GM18519 (cell line): ENCODE measurements around the gene CADM1.

Experiments used
- ATAC-seq: cut with Tn5 transposase; IDR thresholded peaks from one replicate; pipeline ENCODE4 v1.9.1; 2021; ENCODE audit warnings: mild to moderate bottlenecking, moderate library complexity; ENCODE audit not compliant: unreplicated experiment, low FRiP score

CADM1 gene

DNA sequence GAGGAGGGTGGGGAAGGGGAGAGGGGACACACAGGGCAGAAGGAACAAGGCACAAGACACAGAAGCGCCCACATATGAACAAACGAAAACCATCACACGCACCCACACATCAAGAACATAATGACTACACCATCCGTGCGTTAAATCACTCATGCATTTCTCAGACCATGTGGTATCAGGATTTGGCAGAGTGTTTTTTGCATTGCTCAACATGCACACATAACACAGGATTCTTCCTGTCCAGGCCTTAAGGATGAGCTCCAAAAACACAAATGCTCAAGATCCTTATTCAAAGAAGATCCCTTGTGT is 309.5 kb downstream of the CADM1 start:
- no peak for ATAC-seq

DNA sequence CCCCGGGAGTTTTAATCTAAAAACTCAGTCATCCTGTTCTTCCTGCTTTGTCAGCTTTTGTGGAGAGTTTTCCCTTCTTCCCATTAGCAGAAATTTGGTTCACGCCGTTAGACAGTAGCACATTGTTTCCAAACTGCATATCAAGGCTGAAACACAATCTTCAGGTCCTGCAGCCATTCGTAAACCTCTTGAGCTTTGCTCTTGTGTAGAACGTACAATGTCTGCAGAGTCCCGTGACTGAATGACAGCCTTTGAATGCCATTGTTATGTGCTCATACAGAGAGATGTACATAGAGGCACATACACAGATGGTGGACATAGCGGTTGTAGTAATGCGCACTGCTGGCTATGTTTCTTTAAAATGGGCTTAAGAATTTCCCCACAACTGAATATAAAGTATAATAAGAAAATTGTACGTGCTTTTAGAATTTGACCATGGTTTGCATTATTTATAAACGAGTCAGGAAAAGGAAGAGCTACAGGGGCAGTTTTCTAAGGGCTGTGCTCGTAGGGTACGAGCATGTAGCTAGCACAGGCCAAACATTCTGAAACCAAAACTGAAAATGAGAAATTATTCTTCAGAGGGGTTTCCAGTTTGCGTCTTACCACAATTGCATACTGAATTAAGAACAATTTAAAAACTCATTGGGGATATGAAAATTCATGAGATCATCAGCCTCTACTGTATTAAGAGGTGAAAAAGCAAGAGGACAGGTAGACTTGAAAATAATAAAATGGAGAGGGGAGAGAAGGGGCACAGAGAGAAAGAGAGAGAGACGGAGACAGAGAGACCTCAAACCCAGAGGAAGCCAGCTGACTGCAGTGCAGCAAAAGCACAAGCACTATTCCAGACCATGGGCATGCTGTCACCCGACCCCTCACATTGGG is 310.1 kb downstream of the CADM1 start:
- no peak for ATAC-seq

DNA sequence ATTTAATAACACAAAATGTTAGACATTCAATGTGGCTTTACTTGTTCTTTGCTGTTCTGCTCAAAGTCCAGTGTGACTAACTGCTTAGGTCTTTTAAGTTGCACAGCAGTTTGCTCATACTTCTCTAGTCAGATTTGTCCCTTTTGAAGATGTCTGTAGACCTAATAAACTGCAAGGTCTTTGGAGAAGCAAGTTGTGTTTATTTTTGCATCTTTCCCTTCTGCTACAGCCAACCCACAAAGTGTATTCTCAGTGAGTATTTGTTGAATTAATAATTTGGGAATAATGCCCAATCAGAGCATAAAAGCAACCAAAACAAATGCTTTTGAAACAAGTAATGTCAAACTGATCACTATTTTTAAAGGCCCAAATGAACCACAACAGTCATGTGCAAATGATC is 312.5 kb downstream of the CADM1 start:
- no peak for ATAC-seq

DNA sequence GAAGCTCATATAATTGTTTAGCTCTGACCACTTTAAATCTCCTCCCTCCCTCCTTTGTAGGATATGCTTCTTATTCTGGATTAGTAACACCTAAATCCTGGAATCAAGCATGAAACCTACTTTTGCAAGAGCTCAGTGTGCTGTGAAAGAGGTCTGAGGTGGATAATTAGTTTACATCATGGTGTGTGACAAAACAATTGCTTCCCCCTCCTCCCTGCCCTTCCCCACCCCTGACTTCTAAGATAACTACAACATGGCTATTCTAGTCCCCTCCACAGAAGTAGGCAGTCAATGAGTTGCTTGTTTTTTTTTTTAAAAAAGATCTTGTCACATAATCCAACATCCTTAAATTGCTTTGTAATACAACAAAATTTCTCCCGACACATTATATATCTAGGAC is 314.0 kb downstream of the CADM1 start:
- ATAC-seq = no peak

DNA sequence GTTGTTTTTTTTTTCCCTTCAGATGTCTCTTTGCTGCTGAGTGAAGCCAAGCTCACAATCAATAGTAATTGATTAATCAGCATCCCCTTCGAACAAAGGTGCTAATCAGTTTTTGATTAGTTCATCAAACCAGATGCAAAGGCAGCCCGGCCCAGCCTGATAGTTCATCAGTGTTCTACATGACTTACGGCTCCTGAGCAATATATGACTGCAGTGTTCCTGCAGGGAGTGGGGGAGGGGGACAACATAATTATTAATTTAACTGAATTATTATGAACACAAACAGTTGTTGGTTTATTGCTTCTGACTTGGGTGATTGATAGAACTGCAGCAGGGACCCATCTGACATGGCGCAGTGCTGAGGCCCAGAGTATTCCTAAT is 315.3 kb downstream of the CADM1 start:
- no peak for ATAC-seq

DNA sequence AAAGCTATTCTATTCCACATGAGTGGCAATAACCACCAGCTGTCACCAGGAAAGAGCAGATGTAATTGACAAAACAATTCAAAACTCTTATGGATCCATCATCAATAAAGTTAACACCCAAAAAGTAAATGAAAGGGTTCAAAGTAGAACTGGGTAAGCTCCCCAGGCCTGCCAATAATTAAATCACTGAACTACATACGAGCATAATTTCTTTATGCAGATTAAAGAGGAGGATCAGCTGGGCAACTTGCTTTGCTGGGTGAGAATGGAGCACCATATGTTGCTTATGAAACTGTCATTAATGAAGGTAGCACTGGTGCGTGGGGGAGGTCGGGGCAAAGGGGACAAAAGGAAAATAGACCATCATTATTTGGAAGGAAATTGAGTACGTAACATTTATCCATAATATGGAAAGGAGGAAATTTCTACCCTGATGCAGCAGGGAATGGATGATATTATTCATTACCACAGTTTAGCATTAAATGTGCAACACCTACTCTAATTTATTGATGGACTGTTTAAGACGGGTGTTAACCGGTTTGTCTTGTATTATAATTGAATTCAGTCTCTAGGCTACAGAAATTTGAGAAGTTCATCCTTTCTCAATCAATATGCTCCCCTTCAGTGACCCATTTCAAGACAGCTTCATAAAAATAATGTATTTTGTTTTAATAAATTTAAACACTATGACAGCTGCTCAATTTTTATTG is 315.9 kb downstream of the CADM1 start:
- no peak for ATAC-seq

DNA sequence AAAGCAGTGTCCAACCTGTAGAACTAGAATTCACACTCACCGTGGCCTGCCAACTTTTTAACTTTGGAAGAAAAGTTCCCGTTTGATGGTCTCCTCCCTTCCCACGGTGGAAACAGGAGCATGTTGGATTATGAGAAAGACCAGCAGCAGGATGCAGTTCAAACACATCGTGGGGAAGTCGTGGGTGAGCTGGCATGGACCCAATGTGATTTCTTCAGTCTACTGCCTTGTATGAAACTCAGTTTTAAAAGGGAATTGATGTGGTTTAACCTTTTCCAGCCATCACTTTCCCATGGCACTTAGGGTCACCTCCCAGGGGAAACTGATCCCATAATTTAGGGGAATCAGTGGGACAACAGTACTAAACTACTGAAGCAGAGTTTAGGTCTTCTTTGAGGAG is 318.3 kb downstream of the CADM1 start:
- no peak for ATAC-seq

DNA sequence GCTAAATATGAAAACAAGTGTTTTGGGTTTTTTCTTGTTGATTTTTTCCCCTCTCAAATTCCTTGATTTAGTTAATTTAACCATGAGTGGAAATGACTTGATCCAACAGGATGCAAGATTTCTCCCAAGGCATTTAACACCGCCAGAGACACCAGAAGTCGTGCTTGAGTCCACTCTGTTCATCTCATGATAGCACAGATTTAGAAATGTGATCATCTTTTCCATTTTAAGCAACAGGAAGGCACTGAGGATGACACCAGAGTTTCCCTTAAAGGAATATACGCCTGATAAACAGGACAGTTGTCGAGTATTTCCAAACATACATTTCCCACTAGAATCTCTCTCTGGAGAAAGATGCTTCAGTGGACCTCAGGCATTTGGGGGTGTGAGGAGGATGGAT is 318.7 kb downstream of the CADM1 start:
- ATAC-seq = no peak

DNA sequence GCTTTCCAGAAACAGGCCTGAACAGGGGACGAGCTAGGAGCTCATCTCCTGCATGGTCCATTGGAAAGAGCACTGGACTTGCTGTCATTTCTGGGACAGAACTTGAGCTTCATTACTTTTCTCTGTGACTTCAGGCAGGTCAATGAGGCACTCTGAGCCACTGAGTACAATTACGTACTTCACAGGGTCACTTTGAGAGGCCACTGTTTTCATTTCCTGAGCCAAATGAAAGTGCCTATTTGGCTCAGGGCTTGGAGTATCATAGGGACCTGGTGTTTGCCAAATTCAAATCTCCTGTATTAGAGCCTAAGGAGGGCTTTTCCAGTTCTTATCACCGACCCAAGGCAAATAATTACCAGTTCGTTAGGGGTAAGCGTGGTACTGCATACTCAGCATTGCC is 319.3 kb downstream of the CADM1 start:
- ATAC-seq = no peak

DNA sequence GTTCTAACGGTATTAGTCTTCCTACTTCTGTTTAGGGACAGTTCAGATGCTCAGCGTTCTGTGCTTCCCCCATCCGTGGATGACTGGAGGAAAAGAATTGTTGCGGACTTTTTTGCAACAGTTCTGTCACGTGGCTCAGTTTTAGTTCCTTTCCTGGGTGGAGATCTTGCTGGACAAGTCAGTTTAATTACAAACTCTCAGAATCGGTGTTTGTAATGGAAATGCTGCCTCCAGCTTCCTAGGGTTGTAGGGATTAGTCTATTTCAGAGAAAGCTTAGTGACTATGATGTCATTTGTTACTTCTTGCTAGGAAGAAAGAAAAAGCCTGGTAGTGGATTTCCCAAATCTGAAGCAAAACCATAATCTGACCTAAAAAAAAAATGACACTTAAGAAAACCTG is 320.4 kb downstream of the CADM1 start:
- ATAC-seq = no peak

DNA sequence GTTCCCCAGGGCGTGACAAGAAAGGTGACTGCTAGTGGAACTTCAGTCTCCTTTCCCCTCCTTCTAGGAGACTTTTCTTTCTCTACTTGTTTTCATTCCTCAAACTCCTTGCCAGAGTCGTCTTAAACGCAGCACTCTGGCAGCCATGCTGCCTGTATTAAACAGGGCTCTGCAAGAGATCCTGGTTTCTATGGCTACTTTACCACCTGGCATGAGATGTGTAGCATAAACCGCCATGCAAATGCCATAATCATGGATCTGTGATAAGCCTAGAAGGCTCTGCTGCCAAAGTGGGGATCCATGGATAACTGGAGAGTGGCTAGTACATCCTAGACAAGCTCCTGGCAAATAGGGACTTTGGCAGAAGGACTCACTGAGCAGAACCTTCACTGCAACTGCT is 321.1 kb downstream of the CADM1 start:
- no peak for ATAC-seq

DNA sequence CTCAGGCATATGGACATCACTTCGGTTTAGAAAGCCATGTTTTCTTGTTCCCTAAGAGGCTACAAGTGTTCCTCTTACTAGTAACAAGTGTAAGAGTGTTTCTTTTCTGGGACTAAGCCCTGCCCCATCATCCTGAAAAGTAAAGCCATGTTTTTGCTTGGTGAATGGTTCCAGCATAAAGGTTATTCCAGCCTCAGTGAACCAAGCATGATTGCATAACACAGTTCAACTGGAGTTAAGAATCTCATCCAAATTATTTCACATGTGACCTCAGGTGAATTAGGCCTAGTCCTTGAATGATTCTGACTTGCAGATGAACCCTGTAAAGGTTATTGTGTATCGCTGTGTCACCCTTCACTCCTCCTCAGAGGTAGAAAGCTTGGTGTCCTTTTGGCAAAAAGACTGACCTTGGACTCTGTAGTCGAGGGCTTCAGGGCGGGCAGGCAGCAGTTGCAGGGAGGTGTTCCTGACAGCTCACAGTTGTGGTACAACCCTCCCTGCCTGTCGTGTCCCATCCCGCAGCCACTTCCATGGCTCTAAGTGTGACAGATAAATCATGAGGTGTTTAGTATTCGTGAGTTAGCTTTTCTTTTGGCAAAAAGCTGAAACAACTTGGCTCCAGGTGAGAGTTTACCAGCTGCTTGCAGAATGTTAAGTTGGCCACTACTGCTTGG is 321.8 kb downstream of the CADM1 start:
- no peak for ATAC-seq

DNA sequence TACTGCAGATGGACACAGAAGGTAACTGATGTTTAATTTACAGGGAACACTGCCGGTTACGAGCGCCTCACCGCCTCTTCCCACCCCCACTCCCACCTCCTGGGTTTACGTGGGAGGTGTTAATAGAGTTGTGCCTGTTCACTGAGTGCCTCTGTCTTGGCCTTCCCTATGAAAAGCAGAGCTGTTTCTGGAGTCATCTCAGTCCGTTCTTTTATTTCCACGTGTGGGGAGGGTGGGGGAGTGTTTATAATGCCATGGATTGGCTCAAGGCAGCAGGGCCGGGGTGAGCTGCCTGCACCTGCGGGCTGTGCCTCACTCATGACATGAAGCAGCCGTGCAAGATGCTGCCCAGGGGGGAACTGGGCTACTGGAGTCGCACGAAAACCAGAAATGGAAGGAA is 322.7 kb downstream of the CADM1 start:
- no peak for ATAC-seq

DNA sequence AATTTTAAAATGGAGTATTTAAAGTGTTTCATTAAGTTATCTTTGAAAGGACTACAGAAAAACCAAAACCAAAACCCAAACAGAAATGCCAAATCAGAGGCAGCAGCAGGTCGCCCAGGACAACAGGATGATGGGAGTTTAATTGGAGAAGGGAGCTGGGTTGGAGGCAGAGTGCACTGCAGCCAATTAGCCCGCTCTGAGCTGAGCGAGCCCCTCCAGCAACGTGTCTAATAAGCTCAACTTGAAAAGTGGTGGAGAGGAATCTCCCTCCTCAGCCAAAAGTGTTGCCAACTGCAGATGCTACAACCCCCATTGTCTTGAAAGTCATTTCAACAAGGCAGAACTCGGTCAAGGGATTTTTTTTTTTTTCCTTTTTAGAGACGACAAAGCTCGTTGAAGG is 323.9 kb downstream of the CADM1 start:
- ATAC-seq = no peak

DNA sequence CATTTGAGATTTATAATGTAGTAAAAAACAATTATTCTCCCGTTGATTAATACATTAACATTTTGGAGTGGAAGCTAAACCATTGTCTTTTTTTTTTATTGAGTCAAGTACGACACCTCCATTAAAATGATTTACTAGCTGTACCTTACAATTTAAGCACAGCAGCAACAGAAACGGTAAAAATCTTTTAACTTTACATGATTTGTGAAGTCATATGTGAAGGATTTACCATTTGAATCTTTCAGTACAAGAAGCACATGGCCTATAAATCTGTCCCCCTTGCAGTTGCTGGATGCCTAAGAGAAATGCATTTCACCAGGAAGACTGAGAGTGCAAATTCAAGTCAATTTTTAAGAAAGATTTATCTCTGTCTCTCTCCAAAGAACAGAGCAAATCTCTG is 324.6 kb downstream of the CADM1 start:
- ATAC-seq = no peak

DNA sequence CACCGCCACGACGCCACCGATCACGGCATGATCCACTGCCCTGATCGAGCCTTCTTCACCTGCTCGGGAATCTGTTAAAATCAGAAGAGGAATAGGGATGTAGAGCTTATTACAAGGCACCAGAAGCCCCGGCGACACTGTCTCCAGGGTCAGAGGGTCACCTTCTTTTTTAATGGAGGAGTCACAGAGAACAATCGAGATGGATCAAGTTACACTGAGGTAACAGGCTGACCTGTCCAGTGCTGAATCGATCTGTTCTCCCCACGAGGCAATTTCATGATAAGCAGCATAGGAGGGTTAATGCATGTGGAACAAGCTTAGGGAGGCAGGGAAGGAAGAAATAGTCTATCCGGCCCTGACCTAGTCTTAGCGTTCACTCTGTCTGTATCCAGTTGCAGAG is 325.5 kb downstream of the CADM1 start:
- no peak for ATAC-seq

DNA sequence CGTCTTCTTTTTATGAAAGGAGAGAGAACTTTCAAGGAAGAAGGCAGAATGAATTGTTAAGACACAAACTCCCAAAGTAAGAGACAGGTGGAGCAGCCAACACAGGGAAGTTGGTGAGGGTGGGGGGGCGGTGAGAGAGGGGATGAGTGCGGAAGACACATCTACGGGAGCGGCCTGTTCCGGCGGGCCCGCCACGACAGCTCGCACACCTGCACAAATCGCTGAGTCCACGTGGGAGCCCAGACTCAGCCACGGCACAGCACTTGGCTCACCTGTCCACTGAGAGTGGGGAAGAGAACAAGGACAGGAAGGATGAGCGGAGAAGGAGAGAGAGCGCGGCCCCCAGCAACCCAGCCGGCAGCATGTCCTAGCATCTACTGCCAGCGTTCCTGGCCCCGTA is 331.1 kb downstream of the CADM1 start:
- no peak for ATAC-seq

DNA sequence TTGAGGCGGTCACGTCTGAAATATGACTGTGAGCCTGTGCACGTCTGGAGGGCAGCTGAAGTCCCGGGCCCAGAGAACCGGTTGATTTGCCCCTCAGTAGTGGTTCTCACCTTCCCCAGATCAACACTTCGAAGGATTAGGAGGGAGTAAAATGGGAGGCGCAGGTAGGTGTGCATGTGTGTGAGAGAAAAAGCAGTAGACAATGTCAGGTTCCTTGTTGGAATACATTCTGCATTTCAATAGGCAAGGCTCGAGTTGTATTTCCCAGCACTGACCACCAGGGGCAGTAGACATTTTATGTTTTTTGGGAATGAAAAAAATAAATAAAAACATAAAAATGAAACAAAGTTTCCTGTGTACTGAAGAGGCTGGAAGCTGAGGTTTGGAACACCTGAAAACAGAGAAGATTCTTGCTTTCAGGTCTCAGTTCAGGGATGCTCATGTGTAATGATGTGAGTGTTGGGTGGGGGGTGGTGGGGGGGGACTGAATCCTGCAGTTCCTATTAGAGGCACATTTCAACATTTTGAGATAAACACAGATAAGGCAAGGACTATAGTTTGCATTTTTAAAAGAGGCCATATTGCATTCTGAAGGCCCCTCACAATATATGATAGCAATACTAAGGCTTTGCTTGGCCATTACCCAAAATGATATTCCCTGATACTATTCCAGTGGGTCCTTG is 333.9 kb downstream of the CADM1 start:
- no peak for ATAC-seq

DNA sequence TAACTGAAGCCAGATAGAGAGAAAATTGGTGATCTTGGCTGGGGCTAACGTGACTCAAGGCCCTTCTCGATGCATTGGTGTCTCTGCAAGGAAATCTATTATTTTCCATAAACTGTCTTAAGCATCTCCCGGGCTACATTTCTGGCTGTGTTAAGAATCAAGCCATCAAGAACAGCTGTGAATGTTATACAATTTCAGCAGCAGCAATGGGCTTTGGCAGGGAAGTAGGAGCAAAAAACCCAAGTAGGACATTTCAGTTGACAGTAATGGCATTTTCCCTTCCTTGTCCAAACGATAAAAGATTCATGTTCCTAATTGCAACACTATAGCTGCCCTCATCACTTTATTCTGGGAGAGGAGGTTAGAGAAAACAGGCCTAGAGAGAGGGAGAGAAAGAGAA is 335.0 kb downstream of the CADM1 start:
- no peak for ATAC-seq

DNA sequence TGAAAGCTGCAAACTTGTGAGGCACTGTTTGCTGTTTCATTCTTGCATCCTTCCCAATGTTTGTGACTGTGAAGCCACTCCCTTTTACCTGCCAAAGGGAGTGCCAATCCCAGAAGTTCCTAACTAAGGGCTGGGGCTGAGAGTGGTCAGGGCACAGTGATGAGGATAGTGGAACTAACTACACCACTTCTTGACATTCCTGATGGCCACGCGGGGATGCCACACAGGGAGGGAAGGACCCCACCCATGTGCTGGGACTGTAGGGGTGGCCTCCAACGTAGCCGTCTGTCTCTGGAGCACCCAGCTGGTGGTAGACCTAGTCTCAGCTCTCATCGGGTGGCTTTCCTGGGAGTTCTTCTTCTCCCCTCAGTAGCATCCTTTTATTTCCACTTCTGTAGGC is 335.5 kb downstream of the CADM1 start:
- no peak for ATAC-seq

DNA sequence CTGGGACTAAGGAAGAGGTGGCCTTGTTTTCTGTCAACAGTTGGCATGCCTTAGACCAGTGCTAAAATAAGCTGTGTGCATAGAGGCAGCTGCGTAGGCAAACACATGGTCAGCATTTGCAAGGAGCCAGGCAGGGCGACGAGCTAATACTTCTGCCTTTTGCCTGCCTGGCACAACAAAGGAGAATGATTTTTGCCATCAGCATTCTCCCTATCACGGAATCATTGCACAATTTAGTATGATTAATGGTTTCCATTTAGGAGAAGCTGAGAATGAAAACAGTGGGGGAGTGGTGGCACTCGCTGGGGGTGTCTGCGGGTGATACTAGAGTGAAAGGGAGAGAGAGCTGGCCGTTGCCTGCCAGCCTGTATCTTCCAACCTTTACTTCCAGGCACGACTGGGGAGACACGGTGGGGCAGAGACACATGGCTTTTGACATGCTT is 336.0 kb downstream of the CADM1 start:
- ATAC-seq = no peak
